Keratinocyte (primary cell): Measurements from ENCODE around the gene GREB1. TPM values are rescaled to one million over a fixed set of nuclear protein-coding genes. Genes with fewer than 3 reads are reported as not detected.

Experiments
- DNase-seq: peaks from one replicate; pipeline ENCODE4 v3.0.0-alpha.2; 2011; ENCODE audit warnings: low read depth, missing footprints, low spot score
- FAIRE-seq: peaks from 2 replicates; lab custom pipeline; 2011; peaks lifted over from hg19 to GRCh38; lab: Jason Lieb, UNC
- H2AFZ ChIP-seq: 2 replicates; pipeline ENCODE4 v1.6.0; 2012; ENCODE audit warnings: low read length, control low read depth, inconsistent platforms; ENCODE audit not compliant: control insufficient read depth
- H3K27ac ChIP-seq: 2 replicates; pipeline ENCODE4 v1.5.1; 2011; ENCODE audit warnings: low read length; ENCODE audit not compliant: control insufficient read depth, insufficient read depth
- H3K27me3 ChIP-seq: 3 replicates; pipeline ENCODE4 v1.6.0; 2011; ENCODE audit warnings: low read length; ENCODE audit not compliant: control insufficient read depth, insufficient read depth; ENCODE audit errors: extremely low read depth
- H3K36me3 ChIP-seq, 2 experiments: 2 replicates in 1 of 2; 3 replicates in 1 of 2; pipeline ENCODE4 v1.5.1; 2011; ENCODE audit warnings: low read length in 2 of 2, mild to moderate bottlenecking in 1 of 2; ENCODE audit not compliant: control insufficient read depth in 2 of 2, insufficient read depth in 2 of 2; ENCODE audit errors: extremely low read depth in 1 of 2
- H3K4me1 ChIP-seq: 3 replicates; pipeline ENCODE4 v1.5.1; 2011; ENCODE audit warnings: low read length; ENCODE audit not compliant: control insufficient read depth, insufficient read depth; ENCODE audit errors: extremely low read depth
- H3K4me2 ChIP-seq: 3 replicates; pipeline ENCODE4 v1.6.0; 2011; ENCODE audit warnings: low read depth, low read length; ENCODE audit not compliant: control insufficient read depth, insufficient read depth; ENCODE audit errors: extremely low read depth
- H3K4me3 ChIP-seq, 3 experiments: fragments of 200-600 bp in 1 of 3; sonication (generic) in 1 of 3; 2 replicates in 2 of 3; 3 replicates in 1 of 3; pipeline ENCODE4 v1.5.1; 2011 to 2016; ENCODE audit warnings: low read length in 3 of 3, mild to moderate bottlenecking in 3 of 3, control low read depth in 2 of 3, inconsistent platforms in 1 of 3, low read depth in 1 of 3, mixed read lengths in 1 of 3, mixed run types in 1 of 3, moderate library complexity in 1 of 3; ENCODE audit not compliant: control insufficient read depth in 2 of 3, insufficient read depth in 2 of 3; ENCODE audit errors: extremely low read depth in 1 of 3
- H3K79me2 ChIP-seq: 2 replicates; pipeline ENCODE4 v1.6.0; 2012; ENCODE audit warnings: low read length; ENCODE audit not compliant: control insufficient read depth, insufficient read depth
- H3K9ac ChIP-seq: 3 replicates; pipeline ENCODE4 v1.6.0; 2011; ENCODE audit warnings: low read length; ENCODE audit not compliant: control insufficient read depth, insufficient read depth; ENCODE audit errors: extremely low read depth
- H3K9me1 ChIP-seq: 3 replicates; pipeline ENCODE4 v1.6.0; 2011; ENCODE audit warnings: low read length; ENCODE audit not compliant: control insufficient read depth, insufficient read depth; ENCODE audit errors: extremely low read depth
- H3K9me3 ChIP-seq: 2 replicates; pipeline ENCODE4 v1.5.1; 2012; ENCODE audit warnings: low read depth, low read length; ENCODE audit not compliant: control insufficient read depth
- H4K20me1 ChIP-seq: 3 replicates; pipeline ENCODE4 v1.6.0; 2011; ENCODE audit warnings: low read length; ENCODE audit not compliant: control insufficient read depth, insufficient read depth; ENCODE audit errors: extremely low read depth
- CTCF ChIP-seq, 3 experiments: IDR thresholded peaks in 1 of 3; conservative IDR thresholded peaks in 1 of 3; optimal IDR thresholded peaks in 1 of 3; 2 replicates in 2 of 3; 3 replicates in 1 of 3; pipeline versions ENCODE3 to v1.5.1; 2011; ENCODE audit warnings: low read length in 3 of 3, mild to moderate bottlenecking in 3 of 3, moderate library complexity in 2 of 3, control low read depth in 1 of 3, inconsistent platforms in 1 of 3; ENCODE audit not compliant: insufficient read depth in 2 of 3; ENCODE audit errors: extremely low read depth in 1 of 3
- EZH2 ChIP-seq: IDR thresholded peaks from one replicate; pipeline ENCODE4 v1.6.1; 2012; ENCODE audit warnings: inconsistent platforms, mild to moderate bottlenecking, low read length, moderate library complexity
- dilution Hi-C: fragments of 300-500 bp; cut with MboI; formaldehyde crosslinking; loops from one replicate; pipeline ENCODE4 v1.7.0; 2020; ENCODE audit warnings: low sequenced_read_pairs; ENCODE audit not compliant: extremely low pct_ligation_motif_present
- polyA plus RNA-seq, 5 experiments: library from polyadenylated mRNA; depleted of rRNA in 3 of 5; stranded (reverse) in 3 of 5; stranded (forward) in 1 of 5; unstranded in 1 of 5; fragments of >200 nt; gene quantifications; 1 replicate in 1 of 5; 2 replicates in 3 of 5; 3 replicates in 1 of 5; pipeline versions ENCODE4 v1.2.1 to v1.2.3, GENCODE V29; 2011 to 2012; ENCODE audit warnings: missing spikeins in 2 of 5, low read depth in 1 of 5, low replicate concordance in 1 of 5

The GREB1 gene
- polyA plus RNA-seq, 1 donor (not counting 4 experiments of a cell fraction or from before 2014, with no cell fraction given) = 0.13 TPM

- Histone ChIP-seq H3K27ac (no peak overlapping the region), H3K4me3 (no peak overlapping the region), H2AFZ (no peak overlapping the region), H3K79me2 (no peaks in the 10 kb centered on the region), H3K4me1 (no peaks in the 10 kb centered on the region), H4K20me1 (no peaks in the 10 kb centered on the region), H3K36me3 (no peaks in the 10 kb centered on the region), H3K27me3 (peaks cover 13% of the 10 kb centered on the region), H3K9me1 (no peaks in the 10 kb centered on the region), H3K4me2 (no peak overlapping the region), H3K9me3 (no peaks in the 10 kb centered on the region), H3K9ac (no peak overlapping the region)
- no peak for FAIRE-seq
- no peak for TF ChIP-seq CTCF (optimal IDR thresholded peaks at IDR 0.05 in 1 of 3, IDR thresholded peaks at IDR 0.05 in 1 of 3, conservative IDR thresholded peaks at IDR 0.05 in 1 of 3; ENCODE audit: extremely low read depth in 1 of 3, insufficient read depth in 2 of 3, low read length in 3 of 3)
- dilution Hi-C loops = no loop called here
- DNase-seq = no peak
Observed at GRCh38 chr2:11490194-11490593, 43.7 kb upstream of the GREB1 start.

- Histone ChIP-seq H4K20me1 (no peaks in the 10 kb centered on the region), H3K79me2 (no peaks in the 10 kb centered on the region), H3K27me3 (peaks cover 10% of the 10 kb centered on the region), H3K36me3 (no peaks in the 10 kb centered on the region), H3K9me1 (no peaks in the 10 kb centered on the region), H3K4me2 (no peak overlapping the region), H3K4me3 (no peak overlapping the region), H3K27ac (no peak overlapping the region), H3K4me1 (no peaks in the 10 kb centered on the region), H3K9me3 (no peaks in the 10 kb centered on the region), H3K9ac (no peak overlapping the region), H2AFZ (no peak overlapping the region)
- dilution Hi-C loops = no loop called here
- TF ChIP-seq CTCF (optimal IDR thresholded peaks at IDR 0.05 in 1 of 3, IDR thresholded peaks at IDR 0.05 in 1 of 3, conservative IDR thresholded peaks at IDR 0.05 in 1 of 3; ENCODE audit: extremely low read depth in 1 of 3, insufficient read depth in 2 of 3, low read length in 3 of 3) (no peak), EZH2 (no peak)
- DNase-seq (no peak), FAIRE-seq (no peak)
Observed at GRCh38 chr2:11491348-11491933, 42.4 kb upstream of the GREB1 start.
